ENCODE data around the gene ANKRD11.

The ANKRD11 gene

GRCh38 chr16:89264800-89265550 lies 225.4 kb downstream of the ANKRD11 start:
- no peak for TF ChIP-seq REST (IDR thresholded peaks at IDR 0.05; ENCODE audit: insufficient read depth in 1 of 2, low read depth in 2 of 2, low read length in 2 of 2)
- no peak for TF ChIP-seq TAF1 (IDR thresholded peaks at IDR 0.05; ENCODE audit: borderline replicate concordance, insufficient read depth, low read length)
- no peak for TF ChIP-seq POLR2AphosphoS5 (IDR thresholded peaks at IDR 0.05; ENCODE audit: low read depth, low read length)
- no peak for TF ChIP-seq FOXP2 (optimal IDR thresholded peaks at IDR 0.05; ENCODE audit: borderline replicate concordance, extremely low read depth, extremely low read length, insufficient read depth)
- TF ChIP-seq SIN3A (IDR thresholded peaks at IDR 0.05; ENCODE audit: borderline replicate concordance, insufficient read depth, low read length): no peak

- TF ChIP-seq REST (IDR thresholded peaks at IDR 0.05; ENCODE audit: insufficient read depth in 1 of 2, low read depth in 2 of 2, low read length in 2 of 2) (no peak), FOXP2 (optimal IDR thresholded peaks at IDR 0.05; ENCODE audit: borderline replicate concordance, extremely low read depth, extremely low read length, insufficient read depth) (no peak)
Measured at GRCh38 chr16:89261691-89262563, 228.4 kb downstream of the ANKRD11 start.

GRCh38 chr16:89257757-89258465 lies 232.4 kb downstream of the ANKRD11 start:
- TF ChIP-seq FOXP2 (optimal IDR thresholded peaks at IDR 0.05; ENCODE audit: borderline replicate concordance, extremely low read depth, extremely low read length, insufficient read depth): no peak
- TF ChIP-seq SIN3A (IDR thresholded peaks at IDR 0.05; ENCODE audit: borderline replicate concordance, insufficient read depth, low read length): no peak
- no peak for TF ChIP-seq TAF1 (IDR thresholded peaks at IDR 0.05; ENCODE audit: borderline replicate concordance, insufficient read depth, low read length)
- no peak for TF ChIP-seq POLR2AphosphoS5 (IDR thresholded peaks at IDR 0.05; ENCODE audit: low read depth, low read length)
- TF ChIP-seq REST (IDR thresholded peaks at IDR 0.05; ENCODE audit: insufficient read depth in 1 of 2, low read depth in 2 of 2, low read length in 2 of 2): no peak

- TF ChIP-seq POLR2AphosphoS5 (IDR thresholded peaks at IDR 0.05; ENCODE audit: low read depth, low read length): no peak
- no peak for TF ChIP-seq FOXP2 (optimal IDR thresholded peaks at IDR 0.05; ENCODE audit: borderline replicate concordance, extremely low read depth, extremely low read length, insufficient read depth)
- no peak for TF ChIP-seq SIN3A (IDR thresholded peaks at IDR 0.05; ENCODE audit: borderline replicate concordance, insufficient read depth, low read length)
- TF ChIP-seq REST (IDR thresholded peaks at IDR 0.05; ENCODE audit: insufficient read depth in 1 of 2, low read depth in 2 of 2, low read length in 2 of 2): no peak
- TF ChIP-seq TAF1 (IDR thresholded peaks at IDR 0.05; ENCODE audit: borderline replicate concordance, insufficient read depth, low read length): no peak
Measured at GRCh38 chr16:89257281-89257731, 233.1 kb downstream of the ANKRD11 start.
